HG02870 (cell line): ENCODE data around the gene DDX52.
"Not testable (repeated sequence)": the region's sequence is repeated elsewhere in the genome, so short reads cannot be mapped to it uniquely, and the experiment has no call there.

Experiments
- ATAC-seq: cut with Tn5 transposase; IDR thresholded peaks from one replicate; pipeline ENCODE4 v1.9.1; 2021; ENCODE audit warnings: mild to moderate bottlenecking, moderate library complexity; ENCODE audit not compliant: unreplicated experiment

DDX52 gene

DNA sequence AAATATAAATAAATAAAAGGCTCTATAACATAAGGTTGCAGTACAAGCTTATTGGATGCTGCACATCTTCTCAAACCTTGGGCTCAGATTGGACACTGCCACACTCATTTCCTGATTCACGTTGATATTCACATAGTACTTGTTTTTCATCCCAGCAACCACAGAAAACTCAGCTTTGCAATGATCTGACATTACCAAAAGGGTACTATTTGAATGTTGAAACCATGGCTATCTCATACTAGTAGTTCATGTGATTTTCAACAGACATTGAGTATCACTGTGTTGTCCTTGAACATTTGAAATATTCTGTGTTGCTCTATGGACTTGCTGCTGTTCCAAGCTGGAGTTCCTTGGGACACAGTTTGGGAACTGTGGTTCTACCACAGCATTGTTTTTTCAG, 14.0 kb upstream of the DDX52 start:
- ATAC-seq, result no peak

DNA sequence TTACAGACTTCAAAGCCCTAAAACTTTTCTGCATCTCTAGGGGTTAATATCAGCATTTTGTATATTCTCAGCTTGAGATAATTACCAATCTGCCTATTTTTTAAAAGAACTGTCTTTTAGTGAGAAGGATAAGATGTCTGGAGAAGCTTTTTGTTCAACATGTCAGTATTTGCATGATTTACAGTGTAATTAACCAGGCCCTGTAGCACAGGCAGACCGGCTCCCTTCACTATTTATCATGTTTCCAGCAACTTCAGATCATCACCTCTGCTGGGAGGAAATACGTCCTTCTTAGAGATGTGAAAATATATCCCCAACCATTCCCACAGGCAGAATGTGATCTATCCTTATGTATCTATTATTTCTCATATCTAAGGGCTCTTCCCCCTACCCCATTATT, 8.6 kb upstream of the DDX52 start:
- no peak for ATAC-seq

DNA sequence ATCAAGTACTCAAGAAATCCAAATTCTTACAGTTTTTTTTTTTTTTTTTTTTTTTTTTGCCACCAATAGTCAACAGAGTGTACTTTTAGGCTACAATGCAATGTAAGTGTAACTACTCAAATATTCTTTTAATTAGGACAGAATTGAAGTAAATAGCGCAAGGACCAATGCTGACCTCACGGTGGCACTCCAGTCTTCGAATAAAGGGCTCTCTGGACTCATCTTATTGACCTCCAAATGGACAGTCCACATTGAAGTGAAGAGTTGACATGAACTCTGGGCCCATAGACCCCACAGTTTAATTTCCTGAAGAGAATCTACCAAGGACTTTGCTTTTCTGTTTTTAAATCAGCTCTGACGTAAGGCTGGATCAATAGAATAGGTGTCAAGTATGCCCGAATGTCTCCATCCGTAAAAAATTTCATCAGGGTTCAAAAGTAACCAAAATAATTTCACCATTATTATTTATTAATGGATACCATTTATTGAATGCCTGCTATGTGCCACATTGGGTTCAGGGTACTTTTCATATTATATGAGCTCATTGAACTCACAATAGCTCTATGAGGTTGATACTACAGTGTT, 7.3 kb upstream of the DDX52 start:
- ATAC-seq, result no peak

DNA sequence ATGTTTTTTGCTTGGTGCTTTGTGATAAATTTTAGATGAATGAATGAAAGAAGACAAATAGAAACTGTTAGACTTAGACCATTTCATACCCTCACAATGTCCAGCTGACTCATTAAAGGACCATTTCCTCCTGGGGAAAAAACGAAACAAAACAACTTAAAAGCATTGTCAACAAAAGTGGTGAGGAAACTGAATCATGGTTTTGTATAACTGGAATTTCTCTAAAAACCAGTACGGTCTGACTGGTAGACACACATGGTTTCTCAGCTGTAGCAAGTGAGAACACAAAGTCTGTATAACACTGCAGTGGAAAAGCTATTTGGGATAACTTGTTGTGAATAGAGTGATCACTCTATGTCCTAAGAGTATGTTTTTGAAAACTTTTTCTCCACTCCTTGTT, 5.3 kb upstream of the DDX52 start:
- ATAC-seq, result no peak

DNA sequence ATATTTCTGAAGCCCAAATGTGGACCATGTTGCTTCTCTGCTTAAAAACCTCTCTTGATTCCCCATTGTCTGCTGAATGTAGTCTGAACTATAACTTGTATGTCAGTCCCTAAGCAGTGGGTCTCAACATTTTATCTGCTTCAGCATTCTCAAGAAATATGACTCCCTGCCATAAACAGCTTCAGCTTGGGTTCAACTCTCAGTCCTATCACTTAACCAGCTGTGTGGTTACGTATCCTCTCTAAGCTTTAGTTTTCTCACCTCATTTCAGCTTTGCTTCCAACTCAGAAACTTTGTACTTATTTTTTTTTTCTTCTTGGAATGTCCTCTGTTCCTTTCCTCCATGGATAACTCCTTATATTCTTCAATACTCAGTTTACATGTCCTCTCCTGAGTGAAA, 4.6 kb upstream of the DDX52 start:
- no peak for ATAC-seq

DNA sequence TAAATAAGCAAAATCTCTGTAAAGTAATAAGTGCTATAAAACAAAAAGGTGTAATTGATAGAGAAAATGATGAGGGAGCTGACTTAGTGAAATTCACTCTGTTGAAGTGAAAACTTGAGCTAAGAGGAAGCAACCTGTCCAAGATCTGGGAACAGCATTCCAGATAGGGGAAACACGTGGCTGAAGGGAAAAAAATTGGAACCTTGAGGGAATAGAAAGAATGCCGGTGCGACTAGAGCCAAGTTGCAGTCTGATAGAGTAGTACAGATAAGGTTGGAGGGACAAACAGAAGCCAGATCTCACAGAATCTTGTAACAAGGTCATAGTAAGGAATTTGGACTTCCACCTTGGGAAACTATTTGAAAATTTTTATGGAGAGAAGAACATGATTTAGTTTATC, 623 bp upstream of the DDX52 start:
- no peak for ATAC-seq

DNA sequence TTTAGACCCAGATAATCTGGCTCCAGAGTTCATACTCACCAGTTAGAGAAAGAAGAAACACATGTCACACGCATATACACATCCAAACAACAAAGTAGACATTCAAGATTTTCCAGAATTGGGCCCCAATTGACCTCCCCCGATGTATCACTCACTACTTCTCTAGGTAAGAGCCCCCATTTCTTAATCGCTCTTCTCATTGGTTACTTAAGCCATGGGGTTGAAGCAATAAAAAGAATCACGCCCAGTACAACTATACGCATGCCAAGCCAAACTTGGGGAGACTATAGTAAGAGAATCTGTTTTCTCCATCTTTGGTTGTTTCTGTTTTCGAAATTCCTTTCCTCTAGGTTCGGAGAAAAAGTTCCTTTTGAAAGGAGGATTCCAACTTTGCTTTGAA, 565 bp downstream of the DDX52 start:
- ATAC-seq, result no peak

DNA sequence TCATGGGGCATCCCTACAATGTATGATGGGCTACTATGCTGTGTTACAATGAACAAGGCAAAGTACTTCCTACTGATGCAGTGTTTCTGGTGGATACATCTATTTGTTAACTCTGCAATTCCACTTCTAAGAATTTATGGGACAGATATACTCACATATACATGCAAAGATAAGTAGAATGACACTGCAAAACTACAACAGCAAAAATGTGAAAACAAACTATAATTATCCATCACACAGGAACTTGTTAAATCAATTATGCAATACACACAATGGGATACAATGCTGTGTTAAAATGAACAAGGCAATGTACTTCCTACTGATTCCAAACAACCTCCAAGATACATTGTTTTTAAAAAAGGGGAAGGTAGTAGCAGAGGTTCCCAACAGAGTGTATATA, 3.2 kb downstream of the DDX52 start:
- no peak for ATAC-seq

DNA sequence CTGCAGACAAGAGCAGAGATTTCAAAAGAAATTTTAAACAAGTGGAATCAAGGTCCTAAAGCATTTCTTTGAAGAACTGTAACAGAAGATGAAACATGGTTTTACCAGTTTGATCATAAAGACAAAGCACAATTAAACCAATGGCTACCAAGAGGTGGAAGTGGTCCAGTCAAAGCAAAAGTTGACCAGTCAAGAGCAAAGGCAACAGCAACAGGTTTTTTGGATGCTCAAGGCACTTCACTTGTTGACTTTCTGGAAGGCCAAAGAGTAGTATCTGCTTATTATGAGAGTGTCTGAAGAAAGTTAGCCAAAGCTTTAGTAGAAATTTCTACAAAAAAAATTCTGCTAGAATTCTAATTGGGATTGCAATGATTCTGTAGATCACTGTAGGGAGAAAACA, 5.3 kb downstream of the DDX52 start:
- ATAC-seq, result no peak

DNA sequence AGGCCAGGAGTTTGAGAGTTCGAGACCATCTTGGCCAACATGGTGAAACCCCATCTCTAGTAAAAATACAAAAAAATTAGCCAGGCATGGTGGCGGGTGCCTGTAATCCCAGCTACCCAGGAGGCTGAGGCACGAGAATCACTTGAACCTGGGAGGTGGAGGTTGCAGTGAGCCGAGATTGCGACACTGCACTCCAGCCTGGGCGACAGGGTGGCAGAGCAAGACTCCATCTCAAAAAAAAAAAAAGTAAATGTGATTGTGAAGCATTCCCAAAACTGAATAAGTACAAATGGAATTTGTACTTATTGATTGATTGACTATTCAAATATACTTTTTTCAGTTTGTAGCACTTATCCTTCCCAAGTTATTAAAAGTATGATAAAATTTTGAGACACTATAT, 26.8 kb downstream of the DDX52 start:
- not testable (repeated sequence) for ATAC-seq

DNA sequence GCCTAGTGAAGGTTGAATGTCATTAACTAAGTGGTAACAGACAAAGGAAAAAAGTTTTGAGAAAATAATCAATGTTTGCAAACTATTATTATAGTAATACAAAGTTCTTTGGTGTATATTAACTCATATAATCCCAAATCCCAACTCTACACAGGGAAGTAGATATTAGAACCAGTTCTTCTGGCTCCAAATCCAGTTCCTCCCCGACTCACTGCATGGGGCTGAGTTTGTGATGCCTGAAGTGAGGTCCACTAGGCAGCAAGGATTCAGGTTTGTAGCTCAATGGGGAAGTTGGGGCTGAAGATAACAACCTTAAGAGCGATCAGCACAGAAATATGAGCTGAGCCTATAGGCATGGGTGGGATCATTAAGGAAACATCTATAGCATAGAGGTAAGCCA, 28.4 kb downstream of the DDX52 start:
- ATAC-seq, result no peak

DNA sequence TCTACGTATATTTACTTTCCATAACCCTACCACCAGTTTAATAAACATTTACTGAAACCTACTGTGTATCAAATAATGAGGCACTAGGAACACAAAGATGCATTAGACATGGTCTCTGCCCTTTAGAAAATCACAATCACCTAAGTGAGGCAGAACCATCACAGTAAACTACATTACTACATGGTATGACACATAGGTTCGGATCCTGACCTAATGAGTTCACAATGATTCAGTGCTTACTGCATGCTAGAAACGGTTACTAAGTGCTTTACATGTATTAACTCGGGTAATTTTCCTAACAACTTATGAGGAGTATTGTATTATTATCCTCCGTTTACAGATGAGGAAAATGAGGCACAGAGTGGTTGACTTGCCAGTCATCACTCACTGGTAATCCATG, 28.9 kb downstream of the DDX52 start:
- no peak for ATAC-seq

DNA sequence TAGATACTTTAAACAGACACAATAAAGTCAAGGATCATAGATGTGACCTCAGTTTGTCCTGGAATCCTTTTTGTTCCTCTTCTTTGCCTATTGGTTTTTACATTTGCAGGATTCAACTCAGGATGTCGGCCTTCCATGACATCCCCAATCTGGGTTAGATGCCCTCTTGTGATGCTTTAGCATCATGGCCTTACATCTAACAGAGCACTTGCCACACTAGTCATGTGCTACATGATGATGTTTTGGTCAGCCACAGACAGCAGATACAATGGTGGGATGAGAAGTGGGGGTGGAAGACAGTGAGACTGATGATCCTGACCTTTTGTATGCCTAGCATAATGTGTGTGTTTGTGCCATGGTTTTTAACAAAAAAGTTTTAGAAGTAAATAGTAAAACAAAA, 32.3 kb downstream of the DDX52 start:
- ATAC-seq, result no peak

DNA sequence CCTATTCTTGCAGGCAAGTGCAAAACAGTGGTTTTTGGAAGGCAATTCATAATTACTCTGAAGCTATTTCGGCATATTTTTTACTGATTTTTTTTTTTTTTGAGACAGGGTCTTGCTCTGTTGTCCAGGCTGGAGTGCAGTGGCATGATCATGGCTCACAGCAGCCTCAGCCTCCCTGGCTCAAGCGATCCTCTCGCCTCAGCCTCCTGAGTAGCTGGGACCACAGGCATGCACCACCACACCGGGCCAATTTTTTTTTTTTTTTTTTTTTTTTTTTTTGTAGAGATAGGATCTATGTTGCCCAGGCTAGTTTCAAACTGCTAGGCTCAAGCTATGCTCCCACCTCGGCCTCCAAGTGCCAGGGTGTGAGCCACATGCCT, 33.2 kb downstream of the DDX52 start:
- ATAC-seq, result not testable (repeated sequence)

DNA sequence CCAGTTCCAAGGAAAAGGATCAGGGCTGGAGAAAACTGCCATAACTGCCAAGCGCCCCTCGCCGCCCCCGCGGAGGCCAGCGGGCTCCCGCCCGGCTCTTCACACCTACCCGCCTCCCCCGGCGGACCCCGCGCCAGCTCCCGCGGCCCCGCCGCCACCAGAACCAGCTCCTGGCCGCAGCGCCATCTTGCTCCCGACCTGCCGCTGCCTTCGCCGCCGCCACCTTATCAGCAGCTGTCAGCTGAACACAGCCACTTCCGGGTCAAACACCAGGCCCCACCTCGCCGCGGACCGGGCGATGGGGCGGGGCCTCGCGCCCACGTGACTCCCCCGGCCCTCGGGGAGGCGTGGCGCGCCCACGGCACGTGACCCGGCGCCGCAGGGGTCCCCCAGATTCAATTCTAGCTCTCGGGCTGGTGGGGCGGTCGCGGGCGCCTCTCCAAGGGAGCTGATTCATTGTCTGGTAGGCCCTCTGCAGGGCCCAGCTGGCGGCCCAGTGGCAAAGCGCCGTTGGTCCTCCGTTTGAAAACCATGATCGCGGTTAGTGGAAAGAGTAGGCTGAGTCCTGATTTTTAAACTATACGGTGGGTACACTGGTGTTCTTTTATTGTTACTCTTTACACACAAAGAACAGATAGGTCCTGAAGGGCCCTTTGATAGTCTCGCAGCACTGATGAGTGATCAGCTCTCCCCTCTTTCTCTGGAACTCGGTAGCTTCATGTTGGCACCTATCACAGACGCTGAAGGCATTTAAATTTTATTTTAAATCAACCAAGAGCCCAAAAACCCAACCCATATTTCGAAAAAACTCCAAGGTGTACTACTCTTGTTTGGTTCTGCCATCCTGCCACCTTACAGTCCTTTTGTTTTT, 33.8 kb downstream of the DDX52 start, which contains the start of gene SYNRG:
TSS of gene SYNRG (minus strand) at position 249 of the 871 bp plus-strand sequence. CDS start at position 186, 63 bp downstream.
- ATAC-seq, result peak; percentile 78

DNA sequence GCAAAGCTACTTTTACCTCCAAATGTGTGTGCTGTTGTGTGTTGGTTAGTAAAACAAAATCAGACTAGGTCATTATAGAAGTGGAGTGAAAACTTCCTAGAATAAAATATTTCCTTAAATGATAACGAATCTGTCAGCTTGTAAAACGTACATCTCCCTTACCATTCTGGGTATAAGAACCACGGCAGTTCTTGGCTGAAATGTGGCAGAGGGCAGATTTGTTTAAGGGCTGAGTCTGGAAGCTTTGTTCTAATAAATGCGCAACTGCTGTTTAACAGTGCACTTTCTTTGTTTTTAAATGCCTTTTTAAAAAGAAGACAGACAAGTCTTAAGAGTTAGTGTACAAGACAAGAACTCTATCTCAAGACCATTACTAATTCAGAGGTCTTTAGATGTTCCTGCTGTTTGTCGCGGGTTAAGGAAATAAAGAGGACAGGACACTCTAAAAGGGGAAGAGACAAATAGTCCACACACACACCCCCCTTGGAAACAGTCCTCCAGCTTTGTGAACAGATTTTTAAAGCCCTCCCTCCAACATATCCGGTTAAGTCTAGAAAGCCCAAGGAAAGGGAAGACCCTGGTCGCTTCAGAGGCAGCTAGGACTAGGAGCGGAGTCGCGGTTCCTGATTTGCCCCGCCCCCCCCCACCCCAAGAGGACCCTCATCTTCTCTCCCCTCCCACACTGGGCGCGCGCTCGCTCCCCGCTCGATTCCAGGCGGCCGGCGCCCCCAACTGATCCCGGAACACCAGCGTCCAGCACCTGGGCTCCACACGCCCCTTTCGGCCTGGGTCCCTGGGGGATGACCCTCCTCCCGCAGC, 34.7 kb downstream of the DDX52 start:
- peak; percentile 18 for ATAC-seq

DNA sequence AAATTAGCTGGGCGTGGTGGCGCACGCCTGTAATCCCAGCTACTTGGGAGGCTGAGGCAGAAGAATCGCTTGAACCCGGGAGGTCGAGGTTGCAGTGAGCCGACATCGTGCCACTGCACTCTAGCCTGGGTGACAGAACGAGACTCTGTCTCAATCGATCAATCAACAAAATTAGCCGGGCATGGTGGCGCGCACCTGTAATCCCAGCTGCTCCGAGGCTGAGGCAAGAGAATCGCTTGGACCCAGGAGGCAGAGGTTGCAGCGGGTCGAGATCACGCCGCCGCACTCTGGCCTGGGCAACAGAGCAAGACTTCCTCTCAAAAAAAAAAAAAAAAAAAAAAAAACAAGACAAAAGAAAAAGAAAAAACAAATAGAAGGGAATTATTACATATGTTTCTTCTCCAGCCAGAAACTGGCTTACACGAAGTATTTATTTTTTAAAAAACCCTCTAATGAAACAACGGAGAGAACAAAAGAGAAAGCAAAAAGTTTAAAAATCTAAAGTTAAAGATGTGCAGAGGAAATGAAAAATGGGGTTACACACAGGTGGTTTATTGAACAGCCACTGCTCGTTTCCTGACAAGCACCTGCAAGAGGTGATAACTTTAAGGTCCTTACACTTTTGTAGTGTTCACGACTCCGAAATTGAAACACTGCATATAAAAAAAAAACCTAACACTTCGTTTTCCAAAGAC, 35.5 kb downstream of the DDX52 start:
- ATAC-seq, result no peak

DNA sequence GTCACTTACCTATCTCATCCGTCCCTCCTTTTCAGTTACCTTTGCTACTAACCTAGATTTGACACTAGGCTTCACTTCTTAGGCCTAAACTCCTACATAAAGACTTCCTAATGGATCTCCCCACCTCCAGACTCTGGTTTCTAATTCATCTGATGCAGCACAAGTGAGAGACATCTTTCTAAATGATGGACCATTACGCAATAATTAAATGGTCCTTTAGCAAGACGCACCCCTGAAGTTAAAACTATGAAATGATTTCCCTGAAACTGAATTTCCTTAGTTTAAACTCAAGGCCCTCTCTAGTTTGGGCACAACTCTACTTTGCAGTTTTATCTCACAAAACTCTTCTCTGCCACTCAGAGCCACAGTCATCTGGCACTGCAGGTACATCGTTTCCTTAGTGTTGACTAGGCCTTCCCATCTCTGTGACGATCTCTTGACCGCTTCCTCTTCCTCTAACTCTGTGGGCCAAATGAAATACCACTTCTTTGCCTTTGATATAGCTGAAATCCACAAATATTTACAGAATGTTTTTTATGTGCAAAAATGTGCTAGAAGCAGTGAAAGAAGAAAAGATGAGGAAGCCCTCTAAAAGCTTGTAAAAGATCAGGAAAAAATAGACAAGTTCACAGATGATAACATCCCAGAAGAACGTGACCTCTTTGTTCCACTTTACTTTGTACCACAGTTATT, 37.3 kb downstream of the DDX52 start:
- no peak for ATAC-seq

DNA sequence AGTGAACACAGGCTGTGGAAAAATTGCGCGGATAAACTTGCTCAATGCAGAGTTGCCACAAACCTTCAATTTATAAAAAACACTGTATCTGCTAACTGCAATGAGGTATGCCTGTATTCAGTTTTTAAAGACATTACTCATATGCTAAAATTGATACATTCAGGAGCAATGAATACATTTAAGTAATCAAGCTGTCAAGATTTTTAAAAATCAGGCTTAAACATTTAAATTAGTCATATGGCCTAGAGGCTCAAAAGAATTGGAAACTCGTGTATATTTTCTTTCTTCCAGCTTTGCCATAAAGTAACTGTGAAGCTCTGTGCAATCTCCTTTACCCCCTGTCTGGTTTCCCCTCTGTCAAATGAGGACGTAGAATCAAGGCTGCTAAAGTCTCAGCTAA, 38.2 kb downstream of the DDX52 start:
- no peak for ATAC-seq

DNA sequence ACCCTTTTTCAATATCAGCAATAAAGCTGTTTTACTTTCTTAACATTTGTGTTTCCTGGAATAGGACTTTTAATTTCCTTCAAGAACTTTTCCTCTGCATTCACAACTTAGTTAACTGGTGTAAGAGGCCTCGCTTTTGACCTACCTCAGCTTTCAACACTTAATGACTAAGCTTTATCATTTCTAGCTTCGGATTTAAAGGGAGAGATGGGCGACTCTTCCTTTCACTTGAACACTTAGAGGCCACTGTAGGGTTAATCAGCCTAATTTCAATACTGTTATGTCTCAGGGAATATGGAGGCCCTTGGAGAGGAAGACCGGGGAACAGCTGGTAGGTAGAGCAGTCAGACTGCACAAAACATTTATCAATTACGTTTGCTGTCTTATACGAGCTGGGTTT, 38.7 kb downstream of the DDX52 start:
- ATAC-seq, result no peak

DNA sequence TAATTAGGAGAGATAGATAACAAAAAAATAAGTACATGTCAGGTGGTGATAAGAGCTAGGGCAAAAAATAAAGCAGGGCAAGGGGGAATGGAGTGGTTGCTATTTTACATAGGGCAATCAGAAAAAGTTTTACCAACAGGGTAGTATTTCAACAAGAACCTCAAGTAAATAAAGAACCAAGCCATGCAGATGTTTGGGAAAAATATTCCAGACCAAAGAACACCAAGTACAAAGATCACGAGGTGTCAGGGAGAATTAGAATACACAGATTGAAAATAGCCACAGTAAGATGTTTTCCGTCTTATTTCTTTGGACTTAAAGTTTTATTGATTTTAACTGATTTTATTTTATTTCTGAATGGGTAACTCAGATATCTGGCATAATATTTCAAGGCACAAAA, 45.1 kb downstream of the DDX52 start:
- ATAC-seq, result no peak
